GM12864 (cell line): ENCODE data around the gene GRHPR.

ENCODE experiments used
- DNase-seq: peaks from one replicate; pipeline ENCODE4 v3.0.0-alpha.2; 2011; ENCODE audit warnings: low read depth
- H3K4me3 ChIP-seq: 2 replicates; pipeline ENCODE4 v1.5.1; 2011; ENCODE audit warnings: mild to moderate bottlenecking, low read depth, low read length, control low read depth
- TF ChIP-seq, protein P1 (sequence below): IDR thresholded peaks from 2 replicates; pipeline ENCODE4 v1.5.1; 2011; ENCODE audit warnings: low read depth, mild to moderate bottlenecking, moderate library complexity, low read length, control low read depth, inconsistent platforms; ENCODE audit errors: missing control alignments

The GRHPR gene

DNA sequence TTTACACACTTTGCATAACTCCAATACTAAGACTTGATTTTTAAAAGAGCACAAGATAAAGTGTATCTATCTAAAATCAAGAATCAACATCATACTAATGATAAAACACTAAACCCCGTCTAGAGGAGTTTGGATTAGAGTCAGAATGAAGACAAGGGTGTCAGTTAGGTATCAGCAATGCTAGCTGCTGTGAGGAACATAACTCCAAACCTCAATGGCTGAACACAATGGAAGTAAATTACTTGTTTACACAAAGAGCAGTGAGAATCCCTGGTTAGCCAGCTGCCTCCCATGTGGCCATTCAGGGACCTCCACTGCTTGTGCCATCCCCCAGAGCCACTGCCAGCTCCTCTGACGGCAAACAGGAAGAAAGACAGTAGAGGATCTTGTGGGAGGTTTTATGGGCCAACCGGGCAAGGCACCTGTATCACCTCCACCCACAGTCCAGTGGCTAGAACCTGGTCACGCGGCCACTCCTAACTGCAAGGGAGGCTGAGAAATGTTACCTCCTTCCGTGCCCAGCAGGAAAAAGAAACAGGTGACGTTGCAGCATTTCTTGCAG, 24.0 kb upstream of the GRHPR start:
- DNase-seq = no peak
- TF ChIP-seq, protein P1, sequence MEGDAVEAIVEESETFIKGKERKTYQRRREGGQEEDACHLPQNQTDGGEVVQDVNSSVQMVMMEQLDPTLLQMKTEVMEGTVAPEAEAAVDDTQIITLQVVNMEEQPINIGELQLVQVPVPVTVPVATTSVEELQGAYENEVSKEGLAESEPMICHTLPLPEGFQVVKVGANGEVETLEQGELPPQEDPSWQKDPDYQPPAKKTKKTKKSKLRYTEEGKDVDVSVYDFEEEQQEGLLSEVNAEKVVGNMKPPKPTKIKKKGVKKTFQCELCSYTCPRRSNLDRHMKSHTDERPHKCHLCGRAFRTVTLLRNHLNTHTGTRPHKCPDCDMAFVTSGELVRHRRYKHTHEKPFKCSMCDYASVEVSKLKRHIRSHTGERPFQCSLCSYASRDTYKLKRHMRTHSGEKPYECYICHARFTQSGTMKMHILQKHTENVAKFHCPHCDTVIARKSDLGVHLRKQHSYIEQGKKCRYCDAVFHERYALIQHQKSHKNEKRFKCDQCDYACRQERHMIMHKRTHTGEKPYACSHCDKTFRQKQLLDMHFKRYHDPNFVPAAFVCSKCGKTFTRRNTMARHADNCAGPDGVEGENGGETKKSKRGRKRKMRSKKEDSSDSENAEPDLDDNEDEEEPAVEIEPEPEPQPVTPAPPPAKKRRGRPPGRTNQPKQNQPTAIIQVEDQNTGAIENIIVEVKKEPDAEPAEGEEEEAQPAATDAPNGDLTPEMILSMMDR = no peak
- no peak overlapping the region for H3K4me3 ChIP-seq

DNA sequence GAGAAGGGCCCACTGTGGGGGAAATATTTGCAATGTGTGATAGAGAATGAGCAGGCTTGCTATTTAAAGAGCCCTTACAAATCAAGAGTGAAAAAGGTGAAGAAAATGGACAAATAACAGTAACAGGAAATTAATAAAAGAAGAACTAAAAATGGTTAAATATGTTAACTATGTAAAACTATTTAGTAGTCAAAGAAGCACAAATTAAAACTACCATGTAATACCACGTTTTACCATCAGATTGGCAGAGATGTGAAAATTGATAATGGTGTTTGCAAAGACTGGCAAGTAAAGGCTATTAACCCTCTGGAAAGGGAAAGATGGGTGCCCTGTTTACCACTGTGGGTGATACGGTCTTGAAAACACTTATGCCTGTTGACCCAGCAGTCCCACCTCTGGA, 23.2 kb upstream of the GRHPR start:
- TF ChIP-seq, protein P1 = no peak
- no peak overlapping the region for H3K4me3 ChIP-seq
- DNase-seq = no peak

DNA sequence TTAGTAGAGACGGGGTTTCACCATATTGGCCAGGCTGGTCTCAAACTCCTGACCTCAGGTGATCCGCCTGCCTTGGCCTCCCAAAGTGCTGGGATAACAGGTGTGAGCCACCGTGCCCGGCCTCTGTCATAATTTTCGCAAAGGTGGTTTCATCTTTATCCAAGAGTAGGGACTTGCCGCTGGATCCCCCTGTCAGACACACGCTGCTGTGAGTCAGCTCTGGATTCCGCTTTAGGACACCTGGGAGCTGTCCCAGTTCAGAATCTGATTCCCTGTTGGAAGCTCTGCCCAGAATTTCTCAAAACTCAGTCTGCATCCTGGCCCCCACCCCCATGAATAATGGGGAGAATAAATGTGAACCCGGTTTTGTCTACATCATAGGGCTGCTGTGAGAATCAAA, 17.9 kb upstream of the GRHPR start:
- no peak overlapping the region for H3K4me3 ChIP-seq
- TF ChIP-seq, protein P1 = no peak
- DNase-seq = no peak

DNA sequence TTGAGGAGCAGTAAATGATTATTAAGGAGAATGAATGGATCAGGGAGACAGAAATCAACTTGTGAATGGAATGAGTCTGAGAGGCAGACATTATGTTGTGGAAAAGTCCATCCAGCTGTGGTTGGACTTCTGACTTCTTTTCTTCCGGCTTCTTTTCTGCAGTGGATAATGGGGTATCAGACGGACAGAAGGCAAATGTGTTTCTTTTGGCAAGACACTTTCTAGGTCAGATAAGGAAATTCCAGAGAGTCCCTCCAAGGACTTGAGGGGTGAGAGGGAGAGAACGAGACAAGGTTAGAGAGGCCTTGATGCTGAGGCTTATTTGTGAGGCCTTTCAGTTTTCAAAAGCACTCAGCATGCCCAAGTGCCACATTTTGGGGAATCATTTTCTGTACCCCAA, 17.1 kb upstream of the GRHPR start:
- no peak overlapping the region for H3K4me3 ChIP-seq
- TF ChIP-seq, protein P1 = no peak

DNA sequence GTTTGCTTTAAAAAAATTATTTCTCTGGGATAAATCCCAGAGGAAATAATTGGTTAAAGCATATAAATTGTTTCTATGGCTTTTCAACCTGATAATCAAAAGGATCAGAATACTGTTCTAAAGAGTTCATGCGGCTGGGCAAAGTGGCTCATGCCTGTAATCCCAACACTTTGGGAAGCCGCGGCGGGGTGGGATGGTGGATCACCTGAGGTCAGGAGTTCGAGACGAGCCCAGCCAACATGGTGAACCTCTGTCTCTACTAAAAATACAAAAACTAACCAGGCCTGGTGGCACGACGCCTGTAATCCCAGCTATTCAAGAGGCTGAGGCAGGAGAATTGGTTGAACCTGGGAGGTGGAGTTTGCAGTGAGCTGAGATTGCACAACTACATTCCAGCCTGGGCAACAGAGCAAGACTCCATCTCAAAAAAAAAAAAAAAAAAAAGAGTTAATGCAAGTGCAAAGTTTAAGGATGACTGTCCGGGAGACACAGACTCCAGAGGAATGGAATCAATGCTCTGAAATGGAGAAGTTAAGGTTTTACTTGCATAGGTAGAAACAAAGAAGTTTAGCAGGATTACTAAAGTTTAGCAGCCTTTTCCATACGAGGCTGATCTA, 16.6 kb upstream of the GRHPR start:
- no peak for DNase-seq
- peak overlapping the region; percentile 46; the same call in 1 of the 2 replicates for H3K4me3 ChIP-seq
- TF ChIP-seq, protein P1 = no peak

More for the DNA sequence above, 17.1 kb upstream of the GRHPR start:
- no peak for DNase-seq

DNA sequence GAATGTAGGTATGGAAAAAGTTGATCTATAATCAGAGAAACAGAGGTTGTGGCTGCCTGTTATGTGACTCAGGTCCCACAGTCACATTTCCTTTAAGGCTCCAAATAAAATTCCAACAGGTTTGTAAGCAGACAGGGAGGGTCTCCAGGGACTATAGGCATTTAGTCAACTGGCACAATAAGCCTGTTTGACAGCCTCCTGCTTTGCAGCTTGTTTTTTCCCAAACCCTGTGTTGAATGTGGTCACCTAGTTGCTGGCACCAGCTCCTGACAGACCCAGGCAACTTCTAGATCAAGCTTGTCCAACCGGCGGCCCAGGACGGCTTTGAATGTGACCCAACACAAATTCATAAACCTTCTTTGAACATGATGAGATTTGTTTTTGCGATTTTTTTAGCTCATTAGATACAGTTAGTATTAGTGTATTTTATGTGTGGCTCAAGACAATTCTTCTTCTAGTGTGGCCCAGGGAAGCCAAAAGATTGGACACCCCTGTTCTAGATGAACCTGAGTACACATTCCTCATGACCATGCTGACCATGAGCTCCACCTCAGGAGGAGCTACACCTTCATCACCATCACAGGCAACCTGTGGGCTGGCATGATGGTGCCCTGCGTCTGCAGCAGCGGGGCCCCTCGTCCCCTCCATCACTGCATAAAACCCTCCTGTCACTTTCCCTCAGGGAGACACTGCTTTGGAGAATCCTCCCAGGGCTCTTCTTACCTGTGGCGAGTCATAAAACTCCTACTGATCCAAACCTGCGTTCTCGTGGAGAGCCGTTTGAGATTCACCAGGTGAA, 15.7 kb upstream of the GRHPR start:
- TF ChIP-seq, protein P1 = no peak
- DNase-seq = no peak

More for the DNA sequence above, 15.7 kb upstream of the GRHPR start:
- peak overlapping the region; percentile 46 for H3K4me3 ChIP-seq
